DND-41 (cell line): Measurements from ENCODE around the gene METTL26.
A peak's percentile ranks its signal among the peaks of the same experiment; 100 is the strongest.

Experiments
- ATAC-seq: fragments of 200-7000 bp; cut with Tn5 transposase; 3 replicates; pipeline ENCODE4 v1.9.1; 2021; ENCODE audit warnings: low read depth; ENCODE audit not compliant: insufficient read depth
- DNase-seq: peaks from one replicate; pipeline ENCODE4 v3.0.0-alpha.2; 2020
- H2AFZ ChIP-seq: 2 replicates; pipeline ENCODE4 v1.6.0; 2012; ENCODE audit warnings: low read depth, low read length
- H3K27ac ChIP-seq: 2 replicates; pipeline ENCODE4 v1.5.1; 2012; ENCODE audit warnings: low read length, inconsistent platforms
- H3K27me3 ChIP-seq: fragments of 200-600 bp; sonication (generic); 2 replicates; pipeline ENCODE4 v1.6.0; 2012; ENCODE audit warnings: low read length, mild to moderate bottlenecking, inconsistent platforms; ENCODE audit not compliant: insufficient read depth, poor library complexity
- H3K36me3 ChIP-seq: 2 replicates; pipeline ENCODE4 v1.5.1; 2012; ENCODE audit warnings: low read length, inconsistent platforms; ENCODE audit not compliant: insufficient read depth
- H3K4me1 ChIP-seq: 2 replicates; pipeline ENCODE4 v1.5.1; 2012; ENCODE audit warnings: mild to moderate bottlenecking, low read length; ENCODE audit not compliant: insufficient read depth
- H3K4me2 ChIP-seq: 2 replicates; pipeline ENCODE4 v1.6.0; 2012; ENCODE audit warnings: mild to moderate bottlenecking, moderate library complexity, low read length, inconsistent platforms; ENCODE audit not compliant: insufficient read depth
- H3K4me3 ChIP-seq, 2 experiments: fragments of 200-600 bp in 1 of 2; shearing (Covaris generic) in 1 of 2; 2 replicates each; pipeline ENCODE4 v1.5.1; 2012 to 2016; ENCODE audit warnings: inconsistent platforms in 2 of 2, low read length in 2 of 2, mild to moderate bottlenecking in 2 of 2, low read depth in 1 of 2, moderate library complexity in 1 of 2
- H3K79me2 ChIP-seq: 2 replicates; pipeline ENCODE4 v1.6.0; 2012; ENCODE audit warnings: low read length, inconsistent platforms; ENCODE audit not compliant: insufficient read depth
- H3K9ac ChIP-seq: 2 replicates; pipeline ENCODE4 v1.6.0; 2012; ENCODE audit warnings: low read depth, mild to moderate bottlenecking, inconsistent platforms, low read length, moderate library complexity
- H3K9me3 ChIP-seq: 2 replicates; pipeline ENCODE4 v1.5.1; 2012; ENCODE audit warnings: low read length, moderate library complexity, mild to moderate bottlenecking, inconsistent platforms; ENCODE audit not compliant: insufficient read depth, severe bottlenecking
- H4K20me1 ChIP-seq: 2 replicates; pipeline ENCODE4 v1.6.0; 2012; ENCODE audit warnings: low read length; ENCODE audit not compliant: insufficient read depth
- CTCF ChIP-seq: IDR thresholded peaks from 2 replicates; pipeline ENCODE4 v1.5.1; 2012; ENCODE audit warnings: borderline replicate concordance, low read length, moderate library complexity, mild to moderate bottlenecking; ENCODE audit not compliant: poor library complexity, severe bottlenecking; ENCODE audit errors: extremely low read depth
- EZH2 ChIP-seq: IDR thresholded peaks from 3 replicates; pipeline ENCODE4 v1.6.1; 2012; ENCODE audit warnings: borderline replicate concordance, low read depth, mild to moderate bottlenecking, moderate library complexity, low read length, inconsistent platforms; ENCODE audit not compliant: severe bottlenecking

METTL26 gene

GRCh38 chr16:630249-630814 is 5.8 kb downstream of the METTL26 start:
- no peak for DNase-seq
- Histone ChIP-seq H3K4me2 (no peak overlapping the region), H3K4me3 (no peak overlapping the region)

GRCh38 chr16:629833-630248 is 6.3 kb downstream of the METTL26 start:
- no peak for DNase-seq
- Histone ChIP-seq H3K4me2 (no peak overlapping the region), H2AFZ (no peak overlapping the region), H3K9ac (no peak overlapping the region), H3K79me2 (peaks cover 10% of the 10 kb centered on the region), H3K27ac (no peak overlapping the region), H3K9me3 (no peaks in the 10 kb centered on the region), H3K4me3 (no peak overlapping the region), H3K36me3 (peaks cover 35% of the 10 kb centered on the region), H4K20me1 (peaks cover 32% of the 10 kb centered on the region), H3K27me3 (no peaks in the 10 kb centered on the region), H3K4me1 (peaks cover 12% of the 10 kb centered on the region)
- ATAC-seq = 0 out of 3 replicates have a peak, but pooled peaks have one; percentile 3
- TF ChIP-seq EZH2 (no peak), CTCF (no peak)

More at GRCh38 chr16:630249-630814, 5.8 kb downstream of the METTL26 start:
- no peak overlapping the region for H2AFZ ChIP-seq
- H3K27me3 ChIP-seq = no peaks in the 10 kb centered on the region
- H3K9ac ChIP-seq = no peak overlapping the region
- H3K9me3 ChIP-seq = no peaks in the 10 kb centered on the region
- H3K36me3 ChIP-seq = peaks cover 33% of the 10 kb centered on the region
- H3K4me1 ChIP-seq = peaks cover 17% of the 10 kb centered on the region
- H3K27ac ChIP-seq = no peak overlapping the region
- TF ChIP-seq CTCF = no peak
- TF ChIP-seq EZH2 = no peak
- H3K79me2 ChIP-seq = peaks cover 15% of the 10 kb centered on the region
- H4K20me1 ChIP-seq = peaks cover 33% of the 10 kb centered on the region
- ATAC-seq = 0 out of 3 replicates have a peak, but pooled peaks have one; percentile 2

GRCh38 chr16:629185-629832 is 6.8 kb downstream of the METTL26 start:
- Histone ChIP-seq H3K4me1 (peaks cover 6% of the 10 kb centered on the region), H3K27me3 (no peaks in the 10 kb centered on the region), H3K4me2 (no peak overlapping the region), H3K79me2 (peaks cover 6% of the 10 kb centered on the region; the same call in 1 of the 2 replicates), H2AFZ (no peak overlapping the region), H3K9me3 (no peaks in the 10 kb centered on the region), H3K27ac (no peak overlapping the region), H4K20me1 (peaks cover 27% of the 10 kb centered on the region), H3K9ac (no peak overlapping the region), H3K4me3 (no peak overlapping the region), H3K36me3 (peaks cover 33% of the 10 kb centered on the region)
- TF ChIP-seq EZH2 = no peak
- TF ChIP-seq CTCF = no peak
- ATAC-seq (no peak), DNase-seq (no peak)
